Stimulated activated CD4-positive, alpha-beta T cell treated with anti-CD3 and anti-CD28 coated beads, TNF-alpha, amount 100 ng/mL, for 48 hours (primary cell): Measurements from ENCODE around the gene PXDN.

Experiments used
- DNase-seq, 3 donors: peaks; one replicate each; pipeline ENCODE4 v3.0.0-alpha.2; 2020; ENCODE audit warnings: low read depth in 3 of 3

PXDN gene

DNA sequence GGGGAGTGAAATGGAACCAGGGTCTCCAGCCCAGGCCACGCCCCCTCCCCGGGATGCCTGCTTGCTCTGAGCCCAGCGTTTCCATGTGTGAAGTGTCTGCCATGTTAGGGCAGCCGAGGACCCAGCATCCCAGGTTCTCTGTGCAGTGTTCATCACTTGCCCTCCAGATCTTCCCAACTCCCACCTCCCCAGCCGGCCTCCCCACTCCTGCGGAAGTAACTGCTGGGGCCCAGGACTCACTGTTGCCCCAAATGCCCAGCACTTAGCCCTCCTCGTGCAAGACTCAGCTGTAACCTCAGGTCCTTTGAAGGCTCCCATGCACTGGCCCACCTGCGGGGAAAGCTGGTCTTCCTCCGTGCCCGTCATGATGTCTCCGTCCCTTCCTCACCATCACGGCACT lies 9.7 kb upstream of the PXDN start:
- DNase-seq: no peak

DNA sequence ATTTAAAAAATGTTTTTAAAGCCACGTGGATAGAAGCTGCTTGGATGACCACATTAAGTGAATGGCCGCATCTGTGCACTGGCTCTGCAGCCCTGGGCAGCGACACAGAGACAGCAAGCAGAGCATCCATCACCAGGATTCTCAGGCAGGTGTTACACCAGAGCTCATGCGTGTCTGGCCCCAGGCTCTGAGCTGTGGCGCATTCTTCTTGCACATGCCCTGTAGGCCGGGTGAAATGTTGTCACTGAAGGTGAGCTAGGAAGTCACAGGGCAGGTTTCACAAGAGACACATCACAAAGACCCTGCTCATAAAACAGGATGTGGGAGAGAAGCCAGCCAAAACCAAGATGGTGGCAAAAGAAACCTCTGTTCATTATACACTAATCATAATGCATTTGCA lies 8.4 kb upstream of the PXDN start:
- DNase-seq: no peak

DNA sequence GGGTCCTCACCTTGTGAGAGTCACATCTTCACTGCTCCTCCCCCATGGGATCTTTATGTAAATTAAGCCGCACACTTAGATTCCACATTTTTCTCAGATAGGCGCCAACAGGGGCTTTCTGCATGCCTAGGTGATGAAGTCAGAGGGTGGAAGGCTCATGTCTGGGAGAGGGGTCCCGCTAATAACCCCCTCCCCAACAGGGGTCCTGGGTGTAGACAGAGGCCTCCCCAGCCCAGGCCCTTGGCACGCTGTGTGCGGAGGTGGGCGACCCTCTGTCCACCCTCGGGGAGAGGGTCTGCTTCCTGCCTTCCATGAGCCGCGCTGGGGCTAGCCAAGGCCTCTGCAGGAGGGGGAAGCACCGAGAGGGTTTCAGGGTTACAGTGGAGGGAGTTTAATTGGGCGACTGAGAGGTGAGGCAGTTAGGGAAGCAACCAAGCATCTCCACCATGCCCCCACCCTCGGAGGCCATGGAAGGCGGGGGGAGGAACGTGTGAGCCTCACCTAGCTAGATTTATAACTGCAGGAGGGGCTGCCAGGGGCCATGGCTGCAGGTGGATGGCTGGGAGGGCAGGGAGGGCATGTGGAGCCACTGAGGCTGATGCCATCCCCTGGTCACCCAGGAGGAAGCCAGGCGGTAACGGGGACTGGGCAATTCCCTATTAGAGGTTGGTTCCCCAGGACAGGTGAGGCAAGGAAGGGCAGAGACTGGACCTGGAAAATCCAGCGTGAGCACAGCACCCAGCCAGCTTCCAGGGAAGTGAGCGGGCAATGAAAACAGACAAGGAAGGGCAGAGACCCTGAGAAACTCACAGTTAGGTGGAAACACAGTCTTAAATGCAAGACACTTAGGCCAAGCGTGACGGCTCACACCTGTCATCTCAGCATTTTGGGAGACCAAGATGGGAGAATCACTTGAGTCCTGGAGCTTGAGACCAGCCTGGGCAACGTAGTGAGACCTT lies 7.7 kb upstream of the PXDN start:
- no peak for DNase-seq

DNA sequence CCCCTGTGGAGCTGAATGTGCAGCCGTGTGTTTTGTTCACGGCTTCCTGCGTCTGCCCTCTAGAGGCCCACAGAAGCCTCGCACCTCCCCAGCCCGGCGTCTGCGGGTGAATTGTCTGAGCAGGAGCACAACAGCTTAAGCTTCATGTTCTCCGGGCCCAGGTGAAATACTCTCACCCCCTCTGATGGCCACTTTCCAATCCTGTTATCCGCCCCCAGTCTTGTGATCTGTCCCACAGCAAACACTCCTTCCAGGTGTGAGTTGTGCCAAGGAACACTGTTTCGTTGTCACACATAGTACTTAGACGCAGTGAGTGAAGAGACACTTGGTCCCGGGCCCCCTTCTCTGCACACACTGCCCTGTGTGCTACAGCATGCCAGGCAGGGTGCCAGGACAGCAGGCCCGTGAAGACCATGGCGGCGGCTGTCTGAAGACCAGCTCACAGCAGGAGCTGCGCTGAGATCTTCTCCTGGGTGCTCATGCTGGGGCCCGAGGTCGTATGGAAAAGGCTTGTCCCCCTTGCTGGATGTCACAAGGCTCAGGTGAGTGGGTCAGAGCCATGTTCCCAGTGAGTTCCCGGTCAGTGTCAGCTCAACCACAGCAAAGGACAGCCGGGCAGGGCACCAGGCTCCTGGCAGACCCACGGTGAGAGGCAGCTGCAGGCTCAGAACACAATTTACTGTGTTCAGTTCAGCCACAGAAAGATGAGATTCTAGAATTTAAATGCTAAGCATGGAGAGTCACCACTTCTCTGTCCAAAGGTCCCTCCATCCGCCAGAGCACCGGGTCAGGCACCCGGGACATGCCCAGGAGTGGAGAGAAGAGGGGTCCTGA lies 6.8 kb upstream of the PXDN start:
- peak in 2 of 3 donors; percentile 10 to 21 for DNase-seq

DNA sequence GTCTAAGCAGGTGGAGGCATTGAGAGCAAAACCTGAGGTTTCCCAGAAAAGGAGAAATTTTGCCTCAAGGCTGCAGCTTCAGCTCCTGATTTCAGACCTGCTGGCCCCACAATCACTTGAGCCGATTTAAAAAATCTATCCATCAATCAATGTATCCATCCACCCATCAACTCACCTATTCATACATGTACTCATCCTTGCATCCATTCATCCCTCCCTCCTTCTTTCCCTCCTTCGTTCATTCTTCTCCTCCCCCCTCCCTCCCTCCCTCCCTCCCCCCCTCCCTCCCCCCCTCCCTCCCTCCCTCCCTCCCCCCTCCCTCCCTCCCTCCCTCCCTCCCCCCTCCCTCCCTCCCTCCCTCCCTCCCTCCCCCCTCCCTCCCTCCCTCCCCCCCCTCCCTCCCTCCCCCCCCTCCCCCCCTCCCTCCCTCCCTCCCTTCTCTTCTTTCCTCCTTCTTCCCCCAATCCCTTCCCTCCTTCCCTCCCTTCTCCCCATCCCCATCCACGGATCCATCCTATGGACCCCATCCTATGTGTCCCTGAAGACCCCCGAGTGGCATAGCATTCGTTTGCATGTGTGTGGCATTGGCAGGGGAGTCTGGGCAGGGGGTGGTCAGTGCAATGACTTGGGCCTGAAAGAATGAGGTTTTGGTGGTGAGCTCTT lies 6.1 kb upstream of the PXDN start:
- DNase-seq: no peak

DNA sequence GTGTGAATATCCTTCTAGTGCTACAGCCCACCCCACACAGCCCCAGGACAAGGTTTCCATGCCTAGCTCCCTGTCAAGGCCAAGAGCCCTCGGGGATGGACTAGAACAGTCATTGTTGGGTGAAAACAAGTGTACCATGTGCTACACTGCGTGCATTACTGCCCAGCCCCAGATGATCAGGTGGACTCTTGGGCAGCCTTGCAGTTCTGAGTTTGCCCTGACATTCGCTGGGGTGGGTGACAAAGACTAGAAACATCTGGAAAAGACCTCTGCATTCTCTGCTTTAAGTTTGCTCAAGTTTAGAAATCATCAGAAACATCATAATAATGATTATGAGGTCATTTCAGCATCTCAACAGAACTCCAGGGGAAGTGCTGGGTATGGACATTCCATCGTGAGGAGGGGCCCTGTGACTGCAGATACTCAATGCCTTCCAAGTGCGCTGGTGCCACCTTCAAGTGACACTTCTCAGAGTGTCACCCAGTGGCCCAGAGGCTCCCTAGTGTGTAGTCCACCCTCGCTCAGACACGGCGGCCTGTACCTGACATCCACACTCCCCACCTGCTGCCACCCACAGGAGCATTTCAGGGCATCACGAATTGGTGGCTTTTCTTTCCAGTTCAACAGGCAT lies 5.3 kb upstream of the PXDN start:
- no peak for DNase-seq

DNA sequence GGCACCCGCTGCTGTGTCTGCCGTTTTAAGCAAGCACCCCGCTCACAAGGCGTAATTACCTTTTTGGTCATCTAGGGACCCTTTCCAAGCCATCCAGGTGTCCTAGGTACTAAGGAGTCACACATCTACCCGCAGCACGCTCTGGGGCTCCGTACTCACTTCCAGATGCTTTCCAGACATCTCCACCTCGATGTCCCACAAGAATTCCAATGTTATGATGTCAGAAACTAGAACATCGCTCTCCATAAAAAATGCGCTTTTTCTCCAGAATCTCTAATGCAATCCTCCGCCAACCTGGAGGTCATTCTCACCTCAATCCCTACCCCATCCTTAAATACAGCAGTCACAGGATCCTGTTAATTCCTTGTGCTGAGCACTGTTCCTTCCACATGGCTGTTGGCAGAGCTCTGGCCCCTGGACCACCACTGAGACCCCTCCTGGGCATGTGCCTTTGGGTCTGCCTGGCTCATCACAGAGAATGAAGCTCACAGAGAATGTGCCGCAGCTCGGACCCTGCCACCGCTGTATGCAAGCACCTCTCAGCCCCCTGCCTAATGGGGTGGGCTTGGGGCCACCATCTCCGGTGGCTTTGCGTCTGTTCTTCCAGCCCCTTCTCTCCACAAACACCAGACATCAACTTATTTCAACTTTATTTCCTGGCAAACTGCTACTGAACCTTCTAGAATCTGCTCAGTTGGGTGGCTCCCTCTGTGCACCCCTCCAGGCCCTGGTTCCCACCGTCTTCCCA lies 4.6 kb upstream of the PXDN start:
- DNase-seq: no peak

DNA sequence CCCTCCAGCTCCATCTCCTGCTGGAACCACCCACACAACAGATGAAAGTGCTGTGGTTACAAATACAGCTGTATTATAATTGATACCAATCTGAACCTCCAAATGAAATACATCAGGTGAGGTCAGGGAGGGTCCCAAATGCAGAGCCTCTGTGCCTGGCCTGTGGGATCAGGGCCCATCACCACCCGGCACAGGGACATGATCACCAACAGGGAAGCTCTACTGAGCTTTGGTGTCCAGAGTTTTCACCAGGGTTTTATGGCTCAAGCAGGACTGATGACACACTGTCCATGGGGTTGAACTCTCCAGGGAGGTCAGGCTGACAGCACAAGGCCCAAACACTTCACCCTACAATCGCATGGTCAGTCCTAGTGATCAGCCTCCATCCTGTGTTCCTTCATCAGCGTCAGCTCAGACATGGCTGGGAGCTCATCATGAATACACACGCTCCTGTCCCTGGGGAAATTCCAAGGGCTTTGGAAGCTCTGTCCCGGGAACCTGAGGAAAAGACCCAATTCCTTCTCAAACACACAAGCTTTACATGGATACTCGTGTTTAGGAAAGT lies 3.9 kb upstream of the PXDN start:
- DNase-seq: no peak

DNA sequence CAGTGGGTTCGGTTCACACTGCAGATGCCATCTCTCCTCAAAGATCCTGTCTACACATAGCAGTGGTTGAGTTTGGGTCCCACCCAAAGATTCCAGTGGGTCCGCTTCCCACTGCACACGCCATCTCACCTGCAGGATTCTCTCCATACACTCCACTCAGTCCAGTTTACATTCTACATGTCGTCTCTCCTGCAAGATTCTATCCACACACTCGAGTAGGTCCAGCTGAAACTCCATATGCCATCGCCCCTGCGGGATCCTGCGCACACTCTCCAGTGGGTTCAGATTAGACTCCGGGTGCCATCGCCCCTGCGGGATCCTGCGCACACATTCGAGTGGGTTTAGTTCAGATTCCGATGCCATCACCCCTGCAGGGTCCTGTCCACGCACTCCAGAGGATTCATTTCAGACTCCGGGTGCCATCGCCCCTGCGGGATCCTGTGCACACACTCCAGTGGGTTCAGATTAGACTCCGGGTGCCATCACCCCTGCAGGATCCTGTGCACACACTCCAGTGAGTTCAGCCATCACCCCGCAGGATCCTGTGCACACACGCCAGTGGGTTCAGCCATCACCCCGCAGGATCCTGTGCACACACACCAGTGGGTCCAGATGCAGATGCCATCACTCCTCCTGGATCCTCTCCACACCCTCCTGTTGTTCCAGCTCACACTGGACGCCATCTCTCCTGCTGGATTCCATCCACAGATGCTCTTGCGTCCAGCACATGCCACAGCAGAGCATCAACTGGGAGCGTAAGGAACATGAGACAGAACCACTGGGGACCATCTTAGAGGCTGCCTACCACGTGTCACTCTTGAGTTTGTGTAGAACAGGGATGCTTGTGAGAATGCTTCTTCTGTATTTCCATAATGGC lies 3.0 kb upstream of the PXDN start:
- DNase-seq: no peak

DNA sequence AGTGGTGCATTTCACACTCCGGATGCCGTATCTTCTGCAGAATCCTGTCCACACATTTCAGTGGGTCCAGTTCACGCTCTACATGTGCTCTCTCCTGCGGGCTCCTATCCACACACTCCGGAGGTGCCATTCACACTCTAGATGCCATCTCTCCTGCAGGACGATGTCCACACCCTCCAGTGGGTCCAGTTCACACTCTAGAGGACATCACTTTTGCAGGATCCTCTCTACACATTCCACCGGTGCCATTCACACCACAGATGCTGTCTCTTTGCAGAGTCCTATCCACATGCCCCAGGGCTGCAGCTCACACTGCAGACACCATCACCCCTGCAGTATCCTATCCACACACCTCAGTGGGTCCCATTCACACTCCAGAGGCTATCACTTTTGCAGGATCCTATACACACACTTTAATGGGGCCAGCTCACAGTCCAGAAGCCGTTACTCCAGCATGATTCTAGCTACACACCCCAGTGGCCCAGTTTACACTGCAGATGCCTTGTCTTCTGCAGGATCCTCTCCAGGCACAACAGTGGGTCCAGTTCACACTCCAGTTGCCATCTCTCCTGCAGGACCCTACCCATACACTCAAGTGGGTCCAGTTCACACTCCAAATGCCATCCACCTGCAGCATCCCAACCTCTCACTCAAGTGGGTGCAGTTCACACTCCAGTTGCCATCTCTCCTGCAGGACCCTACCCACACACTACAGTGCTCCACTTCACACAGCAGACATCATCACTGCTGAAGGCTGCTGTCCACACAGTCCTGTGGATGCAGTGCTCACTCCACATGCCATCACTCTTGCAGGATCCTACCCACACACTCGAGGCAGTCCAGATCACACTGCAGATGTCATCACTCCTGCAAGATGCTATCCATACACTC lies 2.1 kb upstream of the PXDN start:
- DNase-seq: no peak

DNA sequence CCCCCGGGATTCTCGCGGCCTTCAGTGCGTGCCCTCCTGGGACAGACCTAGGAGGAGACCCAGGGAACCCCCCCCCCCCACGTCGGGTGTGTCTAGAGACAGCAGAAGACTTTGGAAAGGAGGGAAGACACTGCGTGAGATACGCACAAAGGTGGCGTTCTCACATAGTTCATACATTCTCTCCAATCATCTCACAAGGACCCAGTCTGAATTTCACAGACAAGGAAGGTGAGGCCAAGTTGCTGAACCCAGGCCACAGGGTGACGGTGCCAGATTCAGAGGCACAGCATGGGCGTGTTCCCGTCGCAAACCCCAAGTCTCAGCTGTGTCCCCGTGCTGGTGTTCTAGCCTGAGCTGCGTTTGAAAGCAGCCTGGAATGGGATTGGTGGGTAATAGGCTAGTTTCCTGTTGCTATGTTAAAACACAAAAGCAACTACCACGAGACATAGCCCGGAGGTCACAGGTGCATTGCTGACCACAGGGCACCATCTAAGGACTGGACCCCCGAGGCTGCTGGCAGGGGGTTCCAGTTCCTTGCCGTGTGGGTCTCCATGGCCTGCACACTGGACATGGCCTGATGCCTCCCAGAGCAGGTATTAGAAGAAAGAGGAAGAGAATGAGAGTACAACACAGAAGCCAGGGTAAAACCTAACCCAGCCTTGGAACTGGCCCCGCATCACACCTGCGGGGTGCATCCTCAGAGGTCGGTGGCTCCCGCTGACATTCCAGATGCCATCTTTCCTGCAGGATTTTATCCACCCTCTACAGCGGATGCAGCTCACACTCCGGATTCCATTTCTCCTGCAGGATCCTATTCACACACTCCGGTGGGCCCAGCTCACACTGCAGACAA lies 1.1 kb upstream of the PXDN start:
- no peak for DNase-seq

DNA sequence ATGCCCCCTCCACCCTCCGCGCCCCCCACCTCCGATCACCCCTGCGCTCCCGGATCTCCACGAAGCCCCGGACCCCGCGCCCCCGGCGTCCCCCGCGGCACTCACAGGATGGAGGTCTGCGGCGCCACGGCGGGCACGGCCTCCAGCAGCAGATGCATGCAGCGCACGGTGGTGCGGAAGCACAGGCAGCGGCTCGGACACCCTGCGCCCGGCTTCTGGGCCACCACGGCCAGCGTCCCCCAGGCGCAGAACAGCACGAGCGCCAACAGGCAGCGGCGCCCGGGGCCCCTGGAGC lies 217 bp downstream of the PXDN start:
- DNase-seq: no peak

DNA sequence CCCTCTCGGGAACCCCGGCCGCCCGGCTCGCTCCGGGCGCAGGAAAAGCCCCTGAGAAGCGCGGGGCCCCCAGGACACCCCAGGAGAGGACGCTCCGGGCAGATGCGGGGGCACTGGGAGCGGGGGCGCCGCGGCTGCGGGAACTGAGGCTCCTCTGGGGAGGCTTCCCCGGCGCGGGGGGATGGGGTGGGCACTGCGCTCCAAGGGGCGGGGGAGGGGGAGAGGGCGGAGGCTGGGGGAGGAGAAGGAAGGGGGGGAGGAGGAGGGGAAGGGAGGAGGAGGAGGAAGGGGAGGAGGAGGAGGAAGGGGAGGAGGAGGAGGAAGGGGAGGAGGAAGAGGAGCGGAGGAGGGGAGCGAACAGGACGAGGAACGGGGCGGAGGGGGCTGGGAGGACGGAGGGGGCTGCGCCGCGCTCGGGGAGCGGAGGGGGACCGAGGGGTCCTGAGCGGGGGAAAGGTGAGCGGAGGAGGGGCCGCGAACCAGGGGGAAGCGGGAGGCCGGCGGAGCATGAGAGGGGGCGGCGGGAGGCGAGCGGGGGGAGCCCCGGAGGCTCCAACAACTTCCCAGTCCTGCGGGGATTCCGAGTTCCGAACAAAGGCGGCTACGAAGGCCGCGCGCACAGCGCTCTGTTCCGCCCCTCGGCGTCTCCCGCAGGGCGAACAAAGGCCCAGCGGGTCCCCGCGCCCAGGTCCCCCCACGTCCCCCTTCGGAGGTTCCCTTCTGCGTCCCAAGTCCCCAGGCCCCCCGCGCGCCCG lies 742 bp downstream of the PXDN start:
- no peak for DNase-seq

DNA sequence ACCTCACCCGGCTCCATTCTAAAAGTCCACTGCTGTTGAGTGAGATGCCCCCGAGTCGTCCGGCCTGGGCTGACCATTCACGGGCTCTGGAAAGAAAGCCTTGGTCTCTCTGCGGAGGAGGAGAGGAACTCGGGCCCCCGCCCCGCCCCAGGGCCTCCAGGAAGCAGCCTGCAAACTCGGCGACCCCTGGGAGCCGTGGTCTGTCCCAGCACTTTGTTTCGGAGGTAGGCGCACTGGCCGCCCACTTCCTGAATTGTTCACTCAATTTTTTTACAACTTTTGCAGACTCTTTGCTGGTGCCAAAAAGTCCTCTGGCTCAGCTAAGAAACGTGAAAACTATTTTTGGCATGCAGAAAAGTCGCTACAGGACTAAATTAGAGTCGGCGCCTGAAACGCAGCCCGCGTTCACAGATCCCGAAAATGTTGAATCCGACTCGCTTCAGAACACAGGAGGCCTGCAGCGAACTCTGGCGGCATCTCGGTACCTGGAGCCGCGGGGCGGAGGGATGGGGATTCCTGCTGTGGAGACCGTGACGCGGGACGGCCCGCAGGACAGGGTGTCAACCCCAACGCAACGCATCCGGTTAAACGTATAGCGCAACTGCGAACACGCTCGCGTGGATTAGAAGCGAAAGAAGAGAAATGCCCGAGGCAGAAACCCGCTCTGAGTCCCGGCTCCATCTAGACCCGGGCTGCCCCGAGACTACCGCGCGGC lies 1.5 kb downstream of the PXDN start:
- DNase-seq: peak in 2 of 3 donors; percentile 5 to 9

DNA sequence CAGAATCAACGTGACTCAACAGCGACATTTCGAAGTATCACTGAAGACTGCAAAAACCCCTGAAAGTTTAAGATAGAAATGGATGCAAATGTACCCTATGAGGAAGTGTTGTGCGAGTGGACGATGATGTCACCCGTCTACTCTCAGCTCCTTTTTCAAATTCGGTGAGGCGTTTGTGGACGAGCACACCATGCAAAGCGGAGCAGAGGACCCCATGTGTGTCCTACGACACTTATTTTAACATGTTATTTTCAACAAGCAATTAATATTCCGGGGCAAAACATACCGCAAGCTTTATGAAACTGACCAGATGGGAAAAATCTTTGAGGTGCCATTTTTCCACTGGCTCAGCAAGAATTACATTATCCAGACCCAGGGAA lies 2.0 kb downstream of the PXDN start:
- DNase-seq: no peak

DNA sequence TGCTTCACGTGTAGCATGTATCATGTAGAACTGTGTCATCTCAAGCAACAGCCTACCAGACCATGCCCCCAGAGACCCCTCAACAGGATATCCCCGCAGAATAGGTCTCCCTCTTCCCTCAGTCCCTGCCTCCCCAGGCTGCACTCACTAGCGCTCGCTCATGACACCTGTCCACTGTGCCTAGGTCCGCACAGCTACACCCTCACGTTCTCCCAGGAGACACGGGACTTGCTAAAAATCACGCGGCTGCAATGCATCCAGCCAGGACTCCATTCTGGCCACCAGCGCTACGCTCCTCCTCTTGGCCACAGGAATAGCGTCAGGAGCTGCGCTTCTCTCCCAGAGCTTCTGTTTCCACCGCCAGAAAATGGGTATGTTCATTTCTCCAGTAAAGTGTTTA lies 2.5 kb downstream of the PXDN start:
- DNase-seq: no peak
